ENCODE data around the gene ARHGAP18. TPM values are rescaled to one million over a fixed set of nuclear protein-coding genes. Genes with fewer than 3 reads are reported as not detected.

ARHGAP18 gene
- total and polyA plus RNA-seq, 3 donors from 2014 or later, result 15.8 to 29.8 (median 23.8) TPM

DNA sequence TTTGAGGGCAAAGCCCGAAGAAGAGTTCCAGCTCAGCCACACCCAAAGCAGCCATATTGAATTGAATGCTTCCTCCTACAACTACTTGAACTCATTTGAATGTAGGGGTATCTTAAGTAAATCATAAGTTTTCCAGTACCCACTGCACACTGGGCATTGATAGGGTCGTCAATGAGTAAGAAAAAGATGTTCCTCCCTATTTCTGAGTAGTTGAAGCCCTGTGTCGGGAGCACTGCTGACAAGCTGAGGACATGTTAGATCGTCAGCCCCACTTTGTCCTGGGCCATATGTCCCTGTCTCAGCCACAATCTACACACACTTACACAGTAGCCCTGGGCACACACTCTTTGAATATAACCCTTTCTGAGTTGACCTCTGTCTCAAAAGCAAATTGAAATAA lies 105.7 kb downstream of the ARHGAP18 start:
- Histone ChIP-seq H3K4me1 (peaks cover 7% of the 10 kb centered on the region), H3K27ac (no peak overlapping the region), H3K9me3 (no peaks in the 10 kb centered on the region), H3K36me3 (ENCODE audit: low read depth, missing control alignments) (no peaks in the 10 kb centered on the region), H3K4me3 (no peak overlapping the region), H3K27me3 (no peaks in the 10 kb centered on the region)
- WGBS, 2 donors, result 93 to 97% methylated on average over 4 of the region's 4 CpGs
- intact Hi-C loops (cut with DNase I; ENCODE audit: low total_unique reads), result no loop called here
- DNase-seq, result no peak
- no peak for TF ChIP-seq POLR2A (IDR thresholded peaks at IDR 0.05)
- TF ChIP-seq, protein P1, sequence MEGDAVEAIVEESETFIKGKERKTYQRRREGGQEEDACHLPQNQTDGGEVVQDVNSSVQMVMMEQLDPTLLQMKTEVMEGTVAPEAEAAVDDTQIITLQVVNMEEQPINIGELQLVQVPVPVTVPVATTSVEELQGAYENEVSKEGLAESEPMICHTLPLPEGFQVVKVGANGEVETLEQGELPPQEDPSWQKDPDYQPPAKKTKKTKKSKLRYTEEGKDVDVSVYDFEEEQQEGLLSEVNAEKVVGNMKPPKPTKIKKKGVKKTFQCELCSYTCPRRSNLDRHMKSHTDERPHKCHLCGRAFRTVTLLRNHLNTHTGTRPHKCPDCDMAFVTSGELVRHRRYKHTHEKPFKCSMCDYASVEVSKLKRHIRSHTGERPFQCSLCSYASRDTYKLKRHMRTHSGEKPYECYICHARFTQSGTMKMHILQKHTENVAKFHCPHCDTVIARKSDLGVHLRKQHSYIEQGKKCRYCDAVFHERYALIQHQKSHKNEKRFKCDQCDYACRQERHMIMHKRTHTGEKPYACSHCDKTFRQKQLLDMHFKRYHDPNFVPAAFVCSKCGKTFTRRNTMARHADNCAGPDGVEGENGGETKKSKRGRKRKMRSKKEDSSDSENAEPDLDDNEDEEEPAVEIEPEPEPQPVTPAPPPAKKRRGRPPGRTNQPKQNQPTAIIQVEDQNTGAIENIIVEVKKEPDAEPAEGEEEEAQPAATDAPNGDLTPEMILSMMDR (IDR thresholded peaks at IDR 0.05), result no peak

DNA sequence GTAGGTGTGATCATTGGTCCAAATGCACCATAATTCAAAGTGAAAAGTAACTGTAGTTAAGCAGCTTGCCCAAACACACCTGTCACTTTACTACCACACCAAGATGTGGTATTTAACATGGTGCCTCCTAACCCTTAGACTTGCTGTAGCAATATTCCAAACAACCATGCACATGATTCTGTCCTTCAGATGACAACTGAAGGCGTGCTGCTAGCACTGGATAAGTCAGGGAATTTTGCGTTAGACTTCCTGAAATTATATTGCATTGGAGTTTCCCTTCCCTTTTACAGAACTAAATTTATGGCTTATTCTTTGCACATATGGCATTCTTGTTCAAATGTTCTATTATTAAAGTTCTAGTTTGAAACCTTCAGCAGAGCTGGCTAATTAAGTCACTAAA lies 106.2 kb downstream of the ARHGAP18 start:
- TF ChIP-seq, protein P1 (IDR thresholded peaks at IDR 0.05), result no peak
- no peak for TF ChIP-seq POLR2A (IDR thresholded peaks at IDR 0.05)
- Histone ChIP-seq H3K4me1 (peaks cover 7% of the 10 kb centered on the region), H3K4me3 (no peak overlapping the region), H3K36me3 (ENCODE audit: low read depth, missing control alignments) (no peaks in the 10 kb centered on the region), H3K27me3 (no peaks in the 10 kb centered on the region), H3K9me3 (no peaks in the 10 kb centered on the region), H3K27ac (no peak overlapping the region)
- DNase-seq, result no peak
- intact Hi-C loops (cut with DNase I; ENCODE audit: low total_unique reads), result no loop called here
- 86 to 91% methylated on average over 2 of the region's 2 CpGs for WGBS, 2 donors

DNA sequence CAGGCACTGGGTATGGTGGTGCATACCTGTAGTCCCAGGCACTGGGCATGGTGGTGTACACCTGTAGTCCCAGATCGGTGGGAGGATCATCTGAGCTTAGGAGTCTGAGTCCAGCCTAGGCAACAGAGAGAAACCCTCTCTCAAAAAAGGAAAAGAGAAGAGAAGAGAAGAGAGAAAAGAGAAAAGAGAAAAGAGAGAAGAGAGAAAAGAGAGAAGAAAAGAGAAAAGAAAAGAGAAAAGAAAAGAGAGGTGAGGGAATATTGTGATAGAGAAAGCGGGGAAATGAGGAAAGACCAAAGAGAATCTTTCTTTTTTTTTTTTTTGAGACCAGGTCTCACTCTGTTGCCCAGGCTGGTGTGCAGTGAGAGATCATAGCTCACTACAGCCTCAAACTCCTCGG lies 108.7 kb downstream of the ARHGAP18 start:
- Histone ChIP-seq H3K9me3 (no peaks in the 10 kb centered on the region), H3K4me3 (no peak overlapping the region), H3K4me1 (no peaks in the 10 kb centered on the region), H3K27me3 (no peaks in the 10 kb centered on the region), H3K36me3 (ENCODE audit: low read depth, missing control alignments) (no peaks in the 10 kb centered on the region), H3K27ac (no peak overlapping the region)
- intact Hi-C loops (cut with DNase I; ENCODE audit: low total_unique reads), result no loop called here
- no peak for DNase-seq
- WGBS, 2 donors, result 72 to 95% methylated on average over 3 of the region's 3 CpGs
- TF ChIP-seq, protein P1 (IDR thresholded peaks at IDR 0.05), result no peak
- no peak for TF ChIP-seq POLR2A (IDR thresholded peaks at IDR 0.05)

DNA sequence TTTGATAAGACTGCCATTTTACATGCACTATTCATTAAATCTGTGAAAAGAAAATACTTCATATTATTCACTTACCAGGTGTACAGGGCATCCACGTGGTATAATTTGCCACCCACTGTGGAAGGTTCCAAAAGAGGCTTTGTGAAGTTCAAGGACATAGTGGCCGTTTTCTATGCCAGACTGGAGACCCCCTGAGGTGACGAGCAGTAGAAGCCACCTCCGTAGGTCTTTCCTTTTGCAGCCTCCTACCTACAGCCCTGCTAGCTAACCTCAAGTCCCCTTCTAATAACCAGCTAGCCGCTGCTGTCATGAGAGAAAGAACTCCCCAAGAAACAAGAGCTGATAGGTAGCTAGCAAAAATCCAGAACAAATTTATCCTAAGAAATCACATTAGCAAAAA lies 110.5 kb downstream of the ARHGAP18 start:
- no peak overlapping the region for H3K4me3 ChIP-seq
- H3K9me3 ChIP-seq, result no peaks in the 10 kb centered on the region
- no peaks in the 10 kb centered on the region for H3K4me1 ChIP-seq
- H3K27me3 ChIP-seq, result no peaks in the 10 kb centered on the region
- intact Hi-C loops (cut with DNase I; ENCODE audit: low total_unique reads), result no loop called here
- TF ChIP-seq POLR2A (IDR thresholded peaks at IDR 0.05), result no peak
- WGBS, 2 donors, result 70 to 75% methylated on average over 5 of the region's 5 CpGs
- no peak overlapping the region for H3K27ac ChIP-seq
- no peak for DNase-seq
- no peaks in the 10 kb centered on the region for H3K36me3 ChIP-seq (ENCODE audit: low read depth, missing control alignments)

DNA sequence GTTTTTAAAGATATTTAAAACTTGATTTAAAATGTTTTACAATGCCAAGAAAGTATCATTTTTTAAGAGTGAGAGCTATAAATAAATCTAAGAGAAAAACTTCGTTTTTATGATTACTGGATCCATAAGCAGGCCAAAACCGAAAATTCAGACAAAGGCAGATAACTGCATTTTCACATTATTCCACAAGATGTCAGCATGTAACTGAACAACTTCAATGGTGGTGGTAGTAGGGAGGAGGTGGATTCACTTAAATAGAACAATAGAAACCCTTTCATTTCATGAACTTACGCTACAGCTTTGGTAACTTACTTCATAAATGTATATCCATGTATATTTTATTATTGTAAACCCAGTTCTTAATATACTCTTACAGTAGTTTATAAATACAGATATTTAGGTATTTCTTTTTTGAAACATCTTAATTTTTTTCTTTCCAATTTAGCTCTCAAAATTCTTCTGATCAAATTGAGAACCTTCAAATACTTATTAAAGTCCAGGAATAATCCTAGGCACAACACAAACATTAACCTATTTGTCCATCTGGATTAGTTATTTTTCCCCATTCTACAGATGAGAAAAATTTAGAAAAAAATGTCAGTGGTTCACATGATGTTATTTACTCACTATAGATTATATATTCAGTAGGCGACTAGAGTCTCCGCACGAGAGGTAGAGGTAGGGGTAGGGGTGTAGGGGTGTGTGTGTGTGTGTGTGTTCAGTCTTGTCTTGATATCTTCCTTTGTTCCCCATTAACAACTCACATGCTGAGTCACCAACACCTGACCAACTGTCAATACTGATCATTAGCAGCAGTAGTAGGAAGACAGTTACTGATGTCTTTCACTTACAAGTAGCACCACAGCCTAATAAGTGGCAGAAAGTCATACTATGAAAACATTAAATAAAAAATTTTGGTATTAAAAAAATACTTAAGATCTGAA lies 111.5 kb downstream of the ARHGAP18 start:
- Histone ChIP-seq H3K4me3 (no peak overlapping the region), H3K27me3 (no peaks in the 10 kb centered on the region), H3K9me3 (no peaks in the 10 kb centered on the region), H3K4me1 (no peaks in the 10 kb centered on the region), H3K27ac (no peak overlapping the region), H3K36me3 (ENCODE audit: low read depth, missing control alignments) (no peaks in the 10 kb centered on the region)
- TF ChIP-seq POLR2A (IDR thresholded peaks at IDR 0.05), result no peak
- TF ChIP-seq, protein P1 (IDR thresholded peaks at IDR 0.05), result peak; percentile 77 to 84 (median 78)
- WGBS, 2 donors, result 57 to 68% methylated on average over 6 of the region's 6 CpGs
- DNase-seq, result no peak
- intact Hi-C loops (cut with DNase I; ENCODE audit: low total_unique reads), result no loop called here

Measured in testis (tissue), 3 donors.